HEK293 (cell line): ENCODE measurements around the gene GDPD3.
A peak's percentile ranks its signal among the peaks of the same experiment; 100 is the strongest.

ENCODE experiments used
- BCL11A ChIP-seq: fragments of 450-650 bp; formaldehyde crosslinking; IDR thresholded peaks from 2 replicates; pipeline ENCODE4 v1.5.1; 2016; ENCODE audit warnings: low read depth, missing biosample characterization, missing genetic modification characterization
- ELK4 ChIP-seq: IDR thresholded peaks from 2 replicates; pipeline ENCODE4 v1.6.1; 2011; ENCODE audit warnings: mild to moderate bottlenecking, low read depth, low read length, borderline replicate concordance
- GFI1B ChIP-seq: fragments of 450-650 bp; formaldehyde crosslinking; IDR thresholded peaks from 2 replicates; pipeline ENCODE4 v1.5.1; 2016; ENCODE audit warnings: missing biosample characterization, missing genetic modification characterization
- KLF10 ChIP-seq: fragments of 450-650 bp; IDR thresholded peaks from 2 replicates; pipeline ENCODE4 v1.5.1; 2018; ENCODE audit warnings: missing biosample characterization, mild to moderate bottlenecking, missing genetic modification characterization
- MYNN ChIP-seq: fragments of 450-650 bp; formaldehyde crosslinking; IDR thresholded peaks from 2 replicates; pipeline ENCODE4 v1.5.1; 2016; ENCODE audit warnings: missing biosample characterization, missing genetic modification characterization, borderline replicate concordance
- REPIN1 ChIP-seq: fragments of 450-650 bp; formaldehyde crosslinking; IDR thresholded peaks from 2 replicates; pipeline ENCODE4 v1.5.1; 2017; ENCODE audit warnings: missing biosample characterization, missing genetic modification characterization, low read depth
- SP2 ChIP-seq: fragments of 450-650 bp; formaldehyde crosslinking; IDR thresholded peaks from 2 replicates; pipeline ENCODE4 v1.5.1; 2016; ENCODE audit warnings: missing biosample characterization, missing genetic modification characterization
- TRIM28 ChIP-seq: IDR thresholded peaks from 2 replicates; pipeline ENCODE4 v1.6.1; 2011; ENCODE audit warnings: low read length, control low read depth, borderline replicate concordance
- ZBTB6 ChIP-seq: fragments of 450-650 bp; formaldehyde crosslinking; IDR thresholded peaks from 2 replicates; pipeline ENCODE4 v1.5.1; 2017; ENCODE audit warnings: missing biosample characterization, missing genetic modification characterization
- ZBTB7A ChIP-seq: fragments of 450-650 bp; formaldehyde crosslinking; IDR thresholded peaks from 2 replicates; pipeline ENCODE4 v1.5.1; 2016; ENCODE audit warnings: low read depth, missing biosample characterization, missing genetic modification characterization
- ZNF175 ChIP-seq: fragments of 450-650 bp; formaldehyde crosslinking; IDR thresholded peaks from 2 replicates; pipeline ENCODE4 v1.5.1; 2016; ENCODE audit warnings: missing biosample characterization, missing genetic modification characterization
- ZNF184 ChIP-seq: fragments of 450-650 bp; IDR thresholded peaks from 2 replicates; pipeline ENCODE4 v1.5.1; 2018; ENCODE audit warnings: missing biosample characterization, mild to moderate bottlenecking, missing genetic modification characterization
- ZNF324 ChIP-seq: fragments of 450-650 bp; formaldehyde crosslinking; IDR thresholded peaks from 2 replicates; pipeline ENCODE4 v1.5.1; 2016; ENCODE audit warnings: missing biosample characterization, missing genetic modification characterization
- ZNF48 ChIP-seq: fragments of 450-650 bp; formaldehyde crosslinking; IDR thresholded peaks from 2 replicates; pipeline ENCODE4 v1.5.1; 2016; ENCODE audit warnings: missing biosample characterization, missing genetic modification characterization
- ZNF529 ChIP-seq: fragments of 450-650 bp; formaldehyde crosslinking; IDR thresholded peaks from 2 replicates; pipeline ENCODE4 v1.5.1; 2017; ENCODE audit warnings: missing genetic modification characterization, missing biosample characterization; ENCODE audit not compliant: insufficient replicate concordance
- ZNF530 ChIP-seq: fragments of 450-650 bp; formaldehyde crosslinking; IDR thresholded peaks from 2 replicates; pipeline ENCODE4 v1.5.1; 2016; ENCODE audit warnings: low read depth, missing biosample characterization, missing genetic modification characterization
- ZNF600 ChIP-seq: fragments of 450-650 bp; formaldehyde crosslinking; IDR thresholded peaks from 2 replicates; pipeline ENCODE4 v1.5.1; 2016; ENCODE audit warnings: missing biosample characterization, missing genetic modification characterization
- ZNF629 ChIP-seq: fragments of 450-650 bp; formaldehyde crosslinking; IDR thresholded peaks from 2 replicates; pipeline ENCODE4 v1.5.1; 2017; ENCODE audit warnings: missing biosample characterization, missing genetic modification characterization
- ZNF664 ChIP-seq: fragments of 450-650 bp; formaldehyde crosslinking; IDR thresholded peaks from 2 replicates; pipeline ENCODE4 v1.5.1; 2016; ENCODE audit warnings: missing biosample characterization, missing genetic modification characterization
- ZNF670 ChIP-seq: fragments of 450-650 bp; formaldehyde crosslinking; IDR thresholded peaks from 2 replicates; pipeline ENCODE4 v1.5.1; 2016; ENCODE audit warnings: missing biosample characterization, missing genetic modification characterization, low read depth
- ZNF747 ChIP-seq: fragments of 450-650 bp; formaldehyde crosslinking; IDR thresholded peaks from 2 replicates; pipeline ENCODE4 v1.5.1; 2016; ENCODE audit warnings: missing biosample characterization, missing genetic modification characterization
- ZNF76 ChIP-seq: fragments of 450-650 bp; formaldehyde crosslinking; IDR thresholded peaks from 2 replicates; pipeline ENCODE4; 2016; ENCODE audit warnings: low read depth, missing biosample characterization, missing genetic modification characterization, borderline replicate concordance
- ZSCAN4 ChIP-seq: fragments of 450-650 bp; formaldehyde crosslinking; IDR thresholded peaks from 2 replicates; pipeline ENCODE4 v1.5.1; 2017; ENCODE audit warnings: missing biosample characterization, missing genetic modification characterization
- TF ChIP-seq, protein P1 (sequence below): fragments of 450-650 bp; formaldehyde crosslinking; IDR thresholded peaks from 2 replicates; pipeline ENCODE4 v1.5.1; 2016; ENCODE audit warnings: missing biosample characterization, missing genetic modification characterization

Gene GDPD3

GRCh38 chr16:30084096-30084815 is 29.1 kb downstream of the GDPD3 start (continued):
- TF ChIP-seq ELK4 (no peak), ZNF529 (tag by site-specific recombination) (no peak), ZNF48 (no peak), BCL11A (tag by site-specific recombination) (no peak), GFI1B (no peak), ZNF184 (tag by site-specific recombination) (no peak), ZNF629 (tag by site-specific recombination) (no peak), ZNF530 (tag by site-specific recombination) (no peak), SP2 (tag by site-specific recombination) (0 out of 2 replicates have a peak, but pooled peaks have one; percentile 18), ZNF76 (tag by site-specific recombination) (no peak), ZNF324 (tag by site-specific recombination) (no peak), KLF10 (tag by site-specific recombination) (no peak), ZNF600 (peak; percentile 97), ZNF747 (tag by site-specific recombination) (no peak), ZNF664 (tag by site-specific recombination) (no peak), ZNF670 (tag by site-specific recombination) (no peak), ZBTB6 (tag by site-specific recombination) (0 out of 2 replicates have a peak, but pooled peaks have one; percentile 24), ZBTB7A (tag by site-specific recombination) (0 out of 2 replicates have a peak, but pooled peaks have one; percentile 1), MYNN (no peak), REPIN1 (tag by site-specific recombination) (no peak), ZNF175 (no peak), ZSCAN4 (tag by site-specific recombination) (peak; percentile 53; the same call in 1 of the 2 replicates), TRIM28 (no peak)
- TF ChIP-seq, protein P1, sequence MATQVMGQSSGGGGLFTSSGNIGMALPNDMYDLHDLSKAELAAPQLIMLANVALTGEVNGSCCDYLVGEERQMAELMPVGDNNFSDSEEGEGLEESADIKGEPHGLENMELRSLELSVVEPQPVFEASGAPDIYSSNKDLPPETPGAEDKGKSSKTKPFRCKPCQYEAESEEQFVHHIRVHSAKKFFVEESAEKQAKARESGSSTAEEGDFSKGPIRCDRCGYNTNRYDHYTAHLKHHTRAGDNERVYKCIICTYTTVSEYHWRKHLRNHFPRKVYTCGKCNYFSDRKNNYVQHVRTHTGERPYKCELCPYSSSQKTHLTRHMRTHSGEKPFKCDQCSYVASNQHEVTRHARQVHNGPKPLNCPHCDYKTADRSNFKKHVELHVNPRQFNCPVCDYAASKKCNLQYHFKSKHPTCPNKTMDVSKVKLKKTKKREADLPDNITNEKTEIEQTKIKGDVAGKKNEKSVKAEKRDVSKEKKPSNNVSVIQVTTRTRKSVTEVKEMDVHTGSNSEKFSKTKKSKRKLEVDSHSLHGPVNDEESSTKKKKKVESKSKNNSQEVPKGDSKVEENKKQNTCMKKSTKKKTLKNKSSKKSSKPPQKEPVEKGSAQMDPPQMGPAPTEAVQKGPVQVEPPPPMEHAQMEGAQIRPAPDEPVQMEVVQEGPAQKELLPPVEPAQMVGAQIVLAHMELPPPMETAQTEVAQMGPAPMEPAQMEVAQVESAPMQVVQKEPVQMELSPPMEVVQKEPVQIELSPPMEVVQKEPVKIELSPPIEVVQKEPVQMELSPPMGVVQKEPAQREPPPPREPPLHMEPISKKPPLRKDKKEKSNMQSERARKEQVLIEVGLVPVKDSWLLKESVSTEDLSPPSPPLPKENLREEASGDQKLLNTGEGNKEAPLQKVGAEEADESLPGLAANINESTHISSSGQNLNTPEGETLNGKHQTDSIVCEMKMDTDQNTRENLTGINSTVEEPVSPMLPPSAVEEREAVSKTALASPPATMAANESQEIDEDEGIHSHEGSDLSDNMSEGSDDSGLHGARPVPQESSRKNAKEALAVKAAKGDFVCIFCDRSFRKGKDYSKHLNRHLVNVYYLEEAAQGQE (tag by site-specific recombination), result no peak
- TF ChIP-seq, all 188 proteins: peak for 5
